Measurements from ENCODE around the gene GAB2. TPM values are rescaled to one million over a fixed set of nuclear protein-coding genes. Genes with fewer than 3 reads are reported as not detected.

The GAB2 gene
- total and polyA plus RNA-seq, 2 of the 4 experiments (the other 2 are of a cell fraction) = 3.3 to 5.9 TPM

DNA sequence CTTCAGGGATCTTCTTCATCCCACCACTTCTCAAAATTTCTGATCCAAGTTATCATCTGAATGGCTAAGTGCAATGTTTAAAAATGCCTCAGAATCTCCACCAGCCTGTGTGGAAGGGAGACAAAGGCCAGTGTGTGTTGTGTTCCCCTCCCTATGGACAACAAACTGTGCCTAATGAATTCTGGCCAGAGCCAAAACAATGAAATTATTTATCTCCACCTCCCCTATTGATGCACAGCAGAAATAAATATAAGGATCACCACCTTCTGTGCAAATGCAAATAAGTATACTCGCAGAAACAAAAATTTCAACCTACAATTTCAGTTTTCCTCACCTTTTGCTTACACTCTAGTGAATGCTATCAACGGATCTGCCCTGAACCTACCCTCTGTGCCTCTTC is 75.8 kb downstream of the GAB2 start:
- dilution Hi-C loops (cut with HindIII; ENCODE audit: low sequenced_read_pairs, unreplicated experiment) = no loop called here
- Histone ChIP-seq H3K79me1 (ENCODE audit: low read depth in 1 of 2, low read length in 2 of 2) (peaks cover 4 to 13% of the 10 kb centered on the region in 2 experiments; a peak in 3 of 4 replicates), H3K56ac (ENCODE audit: extremely low read depth, insufficient read depth, low read length) (no peak overlapping the region), H2BK15ac (ENCODE audit: low read depth, low read length) (no peak overlapping the region), H2AK5ac (ENCODE audit: low read depth, low read length) (no peak overlapping the region), H4K20me1 (ENCODE audit: insufficient read depth, low read length) (no peaks in the 10 kb centered on the region; the same call in 1 of the 2 replicates), H2BK120ac (ENCODE audit: low read depth, low read length) (no peak overlapping the region), H2BK5ac (ENCODE audit: low read depth, low read length, poor library complexity, severe bottlenecking) (no peak overlapping the region), H4K91ac (ENCODE audit: insufficient read depth, low read depth, low read length) (no peak overlapping the region), H2AFZ (replicated peaks; ENCODE audit: low read length, poor library complexity) (no peak overlapping the region), H4K8ac (ENCODE audit: low read depth in 2 of 2, low read length in 2 of 2) (no peak overlapping the region), H3K18ac (ENCODE audit: low read depth, low read length) (no peak overlapping the region), H3K9ac (ENCODE audit: low read depth, low read length) (no peak overlapping the region), H3K4me3 (ENCODE audit: insufficient read depth, low read depth, low read length) (no peak overlapping the region), H3K23ac (ENCODE audit: low read depth, low read length) (no peak overlapping the region), H3K27me3 (ENCODE audit: control insufficient read depth, insufficient read depth, low read length) (no peaks in the 10 kb centered on the region), H3K9me1 (ENCODE audit: insufficient read depth, low read length) (no peaks in the 10 kb centered on the region), H3K4me2 (ENCODE audit: low read depth, low read length) (no peak overlapping the region), H3K4ac (ENCODE audit: low read depth, low read length) (no peak overlapping the region), H3K14ac (replicated peaks; ENCODE audit: low read depth, low read length) (no peak overlapping the region), H3K4me1 (ENCODE audit: control insufficient read depth, insufficient read depth, low read length) (no peaks in the 10 kb centered on the region), H3K36me3 (ENCODE audit: control insufficient read depth, insufficient read depth, low read length) (no peaks in the 10 kb centered on the region), H3K9me3 (ENCODE audit: control insufficient read depth, insufficient read depth, low read length) (no peaks in the 10 kb centered on the region), H2AK9ac (replicated peaks; ENCODE audit: low read depth, low read length, poor library complexity) (no peak overlapping the region), H4K5ac (ENCODE audit: low read depth, low read length) (no peak overlapping the region), H3K27ac (ENCODE audit: insufficient read depth, low read length) (no peak overlapping the region), H2BK20ac (ENCODE audit: low read depth, low read length) (no peak overlapping the region)
- TF ChIP-seq RFX5 (IDR thresholded peaks at IDR 0.05; ENCODE audit: low read depth, low read length) = no peak
- ChIA-PET POLR2A (ENCODE audit: unreplicated experiment) (no interaction called here), CTCF (no interaction called here)
- no peak for DNase-seq
- intact Hi-C loops (cut with micrococcal nuclease) = no loop called here
- no peak for ATAC-seq (ENCODE audit: low read depth)
- BruUV-seq (replicated peaks) = no TSS peak
- 97% methylated on average over 2 of the region's 2 CpGs; no CpG with 5 or more reads in 1 of the 2 experiments for WGBS, 2 experiments (ENCODE audit: extremely low coverage in 2 of 2, insufficient read length in 1 of 2)
- in situ Hi-C loops (cut with MboI; ENCODE audit: low sequenced_read_pairs) = no loop called here

Measured in IMR-90 (cell line).